Effector CD8-positive, alpha-beta T cell (primary cell): ENCODE results near the gene SPIRE1.
"Not testable (repeated sequence)": the region's sequence is repeated elsewhere in the genome, so short reads cannot be mapped to it uniquely, and the experiment has no call there.

ENCODE experiments used
- DNase-seq: peaks from one replicate; lab custom pipeline; 2025; lab: John Stamatoyannopoulos, UW

The SPIRE1 gene

GRCh38 chr18:12645751-12646203 is 12.1 kb downstream of the SPIRE1 start:
- DNase-seq = no peak

GRCh38 chr18:12645254-12645653 is 12.7 kb downstream of the SPIRE1 start:
- DNase-seq = no peak

- not testable (repeated sequence) for DNase-seq
Observed at GRCh38 chr18:12643756-12644155, 14.2 kb downstream of the SPIRE1 start.

DNA sequence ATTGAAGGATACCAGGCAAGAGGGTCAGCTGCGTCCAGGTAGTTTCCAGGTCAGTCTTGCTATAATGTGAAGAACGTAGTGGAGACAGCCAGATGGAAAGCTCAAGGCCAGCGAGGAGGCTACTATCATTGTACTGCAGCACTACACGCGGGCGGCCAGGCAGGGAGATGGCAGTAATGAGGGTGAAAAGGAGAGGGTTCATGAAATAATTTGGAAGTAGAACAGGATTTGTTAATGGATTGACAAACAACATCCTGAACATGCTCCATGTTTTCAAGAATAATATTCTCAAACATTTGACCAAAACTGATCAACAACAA is 17.1 kb downstream of the SPIRE1 start:
- no peak for DNase-seq

DNA sequence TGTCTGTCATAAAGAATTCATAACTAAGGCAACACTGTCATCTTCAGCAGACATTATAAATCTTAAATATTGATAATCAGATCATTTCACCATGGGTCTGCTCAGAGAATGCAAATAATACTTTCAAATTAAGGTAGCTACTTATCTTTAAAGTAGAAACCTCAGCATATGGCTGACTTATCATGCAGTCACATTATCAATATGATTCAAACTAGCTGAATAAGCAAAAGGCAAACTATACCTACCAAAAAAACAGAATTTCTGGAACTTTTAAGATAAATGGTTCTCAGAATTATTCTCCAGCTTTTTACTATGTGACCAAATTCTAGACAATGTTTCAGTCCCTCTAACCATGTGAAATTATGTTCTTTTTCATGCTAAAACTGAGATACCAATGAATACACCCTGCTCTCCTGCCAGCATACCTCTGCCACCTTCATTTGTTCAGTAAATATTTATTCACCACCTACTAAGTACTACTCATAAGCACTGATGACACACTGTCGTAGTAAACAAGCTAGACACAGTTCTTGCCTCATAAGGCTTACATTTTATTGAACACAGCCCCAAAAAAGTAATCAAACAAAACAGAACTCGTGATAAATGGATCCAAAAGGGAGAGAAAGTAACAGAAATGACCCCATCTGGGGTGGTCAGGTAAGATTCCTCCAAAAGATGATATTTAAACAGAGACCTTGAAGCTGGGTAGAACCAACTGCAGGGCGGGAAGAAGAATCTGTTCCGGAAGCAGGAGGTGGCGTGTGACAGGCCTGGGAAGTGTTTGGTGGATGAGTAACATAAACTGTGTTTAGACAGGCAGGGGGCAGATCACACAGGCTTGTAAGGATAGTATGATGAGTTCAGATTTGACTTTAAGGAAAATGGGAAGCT is 17.7 kb downstream of the SPIRE1 start:
- DNase-seq = no peak

DNA sequence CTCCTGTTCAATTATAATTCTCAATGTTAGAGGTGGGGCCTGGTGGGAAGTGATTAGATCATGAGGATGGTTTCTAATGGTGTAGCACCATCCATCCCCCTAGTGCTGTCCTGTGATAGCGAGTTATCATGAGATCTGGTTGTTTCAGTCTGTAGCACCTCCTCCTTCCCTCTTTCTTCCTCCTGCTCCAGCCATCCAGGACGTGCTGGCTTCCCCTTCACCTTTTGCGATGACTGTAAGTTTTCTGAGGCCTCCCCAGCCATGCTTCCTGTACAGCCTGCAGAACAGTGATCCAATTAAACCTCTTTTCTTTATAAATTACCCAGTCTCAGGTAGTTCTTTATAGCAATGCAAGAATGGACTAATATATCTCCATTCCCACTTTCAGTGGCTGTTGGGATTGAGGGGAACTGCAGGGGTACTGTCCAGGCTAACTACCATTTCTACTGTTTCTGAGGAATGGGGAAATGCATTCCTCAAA is 19.2 kb downstream of the SPIRE1 start:
- no peak for DNase-seq

GRCh38 chr18:12637901-12638643 is 19.8 kb downstream of the SPIRE1 start:
- DNase-seq = no peak

DNA sequence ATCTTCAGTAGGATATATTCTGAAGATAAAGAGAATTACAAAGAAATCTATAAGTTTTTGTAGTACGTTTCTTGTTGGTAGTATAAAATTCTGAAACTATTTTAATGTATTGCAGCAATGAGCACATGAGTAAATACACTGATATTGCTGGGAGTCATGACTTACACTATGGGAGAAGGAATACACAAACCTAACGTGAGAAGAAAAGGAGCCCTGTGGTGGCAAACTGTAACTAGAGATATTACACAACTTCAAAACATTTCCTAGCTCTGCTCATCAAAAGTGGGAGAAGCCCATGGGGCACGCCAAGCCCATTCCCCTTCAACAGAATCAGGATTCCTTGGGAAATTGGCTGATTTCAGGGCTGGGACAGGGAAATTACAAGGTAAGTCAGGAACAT is 20.5 kb downstream of the SPIRE1 start:
- DNase-seq = no peak

GRCh38 chr18:12631831-12632477 is 26.0 kb downstream of the SPIRE1 start:
- no peak for DNase-seq

GRCh38 chr18:12630136-12630535 is 27.8 kb downstream of the SPIRE1 start:
- no peak for DNase-seq

GRCh38 chr18:12628706-12629702 is 28.9 kb downstream of the SPIRE1 start:
- no peak for DNase-seq

DNA sequence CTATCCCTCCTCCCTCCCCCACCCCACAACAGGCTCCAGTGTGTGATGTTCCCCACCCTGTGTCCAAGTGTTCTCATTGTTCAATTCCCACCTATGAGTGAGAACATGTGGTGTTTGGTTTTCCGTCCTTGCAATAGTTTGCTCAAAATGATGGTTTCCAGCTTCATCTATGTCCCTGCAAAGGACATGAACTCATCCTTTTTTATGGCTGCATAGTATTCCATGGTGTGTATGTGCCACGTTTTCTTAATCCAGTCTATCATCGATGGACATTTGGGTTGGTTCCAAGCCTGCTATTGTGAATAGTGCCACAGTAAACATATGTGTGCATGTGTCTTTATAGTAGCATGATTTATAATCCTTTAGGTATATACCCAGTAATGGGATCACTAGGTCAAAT is 30.7 kb downstream of the SPIRE1 start:
- DNase-seq = not testable (repeated sequence)

GRCh38 chr18:12625241-12625640 is 32.7 kb downstream of the SPIRE1 start:
- no peak for DNase-seq

DNA sequence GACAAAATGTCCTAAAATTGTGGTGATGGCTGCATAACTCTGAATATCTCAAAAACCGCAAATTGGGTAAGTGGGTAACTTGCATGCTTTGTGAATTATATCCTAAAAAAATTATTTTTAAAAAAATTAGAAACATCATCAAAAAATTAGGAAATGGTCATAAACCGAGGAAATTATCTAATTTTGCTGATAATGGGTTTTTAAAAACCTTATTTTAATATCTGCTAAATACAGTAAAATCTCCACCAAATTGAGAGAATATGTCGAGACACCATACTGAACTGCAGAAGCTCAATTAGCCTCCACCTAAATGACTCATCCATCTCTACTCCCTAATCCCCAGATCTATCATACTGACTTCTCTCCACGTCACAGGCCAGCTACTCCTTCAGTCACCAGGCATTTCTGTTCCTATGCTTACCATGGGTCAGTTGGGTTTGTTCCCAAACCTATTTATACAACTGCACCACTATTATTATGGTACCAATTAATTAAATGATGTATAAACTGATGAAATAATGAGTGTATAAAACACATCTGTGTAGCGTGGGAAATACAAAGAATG is 36.1 kb downstream of the SPIRE1 start:
- no peak for DNase-seq

GRCh38 chr18:12615748-12616147 is 42.2 kb downstream of the SPIRE1 start:
- no peak for DNase-seq

- DNase-seq = no peak
Observed at GRCh38 chr18:12608301-12608700, 49.6 kb downstream of the SPIRE1 start.

DNA sequence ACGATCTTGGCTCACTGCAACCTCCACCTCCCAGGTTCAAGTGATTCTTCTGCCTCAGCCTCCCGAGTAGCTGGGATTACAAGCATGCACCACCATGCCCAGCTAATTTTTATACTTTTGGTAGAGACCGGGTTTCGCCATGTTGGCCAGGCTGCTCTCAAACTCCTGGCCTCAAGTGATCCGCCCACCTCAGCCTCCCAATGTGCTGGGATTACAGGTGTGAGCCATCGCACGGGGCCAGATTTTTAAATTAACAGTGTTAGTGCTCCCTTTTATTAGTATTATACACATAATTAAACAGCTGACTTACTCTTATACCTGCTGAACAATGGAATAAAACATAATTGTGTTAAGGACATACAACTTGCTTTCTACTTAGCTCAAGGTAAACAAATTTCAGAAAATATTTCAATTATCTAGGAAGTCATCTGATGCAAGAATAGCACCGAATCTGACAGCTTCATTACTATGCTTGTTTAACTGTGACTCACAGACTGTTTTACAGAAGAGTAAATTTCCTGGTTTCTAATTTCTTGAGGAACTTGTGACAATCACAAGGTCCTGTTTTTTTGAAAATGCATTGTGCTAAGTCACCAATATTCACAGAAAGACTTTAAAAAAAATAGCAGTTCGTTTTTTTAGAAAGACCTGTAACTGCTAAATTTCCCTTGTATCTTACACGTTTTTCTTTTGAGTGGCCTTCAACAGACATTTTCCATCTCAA is 51.2 kb downstream of the SPIRE1 start:
- no peak for DNase-seq

GRCh38 chr18:12604445-12605007 is 53.4 kb downstream of the SPIRE1 start:
- DNase-seq = no peak

GRCh38 chr18:12599966-12600365 is 57.9 kb downstream of the SPIRE1 start:
- DNase-seq = no peak

DNA sequence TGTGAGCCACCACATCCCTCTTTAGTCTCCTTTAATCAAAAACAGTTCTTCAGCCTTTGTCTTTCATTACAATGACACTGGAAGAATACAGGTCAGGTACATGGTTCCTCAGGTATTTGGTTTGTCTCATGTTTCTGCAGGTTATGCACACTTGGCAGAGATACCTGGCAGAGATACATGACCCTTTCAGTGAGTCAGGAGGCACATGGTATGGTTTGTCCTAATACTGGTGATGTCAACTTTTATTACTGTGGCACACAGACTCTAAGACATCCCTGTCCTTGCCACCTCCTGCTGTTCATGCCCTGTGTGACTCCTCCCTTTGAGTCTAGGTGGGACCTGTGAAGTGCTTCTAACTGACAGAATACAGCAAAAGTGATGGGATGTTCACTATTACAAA is 58.4 kb downstream of the SPIRE1 start:
- no peak for DNase-seq
